GM12874 (cell line): ENCODE data around the gene VEZT.

Experiments
- TF ChIP-seq, protein P1 (sequence below): IDR thresholded peaks from 2 replicates; pipeline ENCODE4 v1.5.1; 2011; ENCODE audit warnings: low read depth, mild to moderate bottlenecking, control low read depth, low read length, moderate library complexity; ENCODE audit not compliant: insufficient read depth

VEZT gene

GRCh38 chr12:95321516-95322246 is 104.1 kb downstream of the VEZT start:
- TF ChIP-seq, protein P1, sequence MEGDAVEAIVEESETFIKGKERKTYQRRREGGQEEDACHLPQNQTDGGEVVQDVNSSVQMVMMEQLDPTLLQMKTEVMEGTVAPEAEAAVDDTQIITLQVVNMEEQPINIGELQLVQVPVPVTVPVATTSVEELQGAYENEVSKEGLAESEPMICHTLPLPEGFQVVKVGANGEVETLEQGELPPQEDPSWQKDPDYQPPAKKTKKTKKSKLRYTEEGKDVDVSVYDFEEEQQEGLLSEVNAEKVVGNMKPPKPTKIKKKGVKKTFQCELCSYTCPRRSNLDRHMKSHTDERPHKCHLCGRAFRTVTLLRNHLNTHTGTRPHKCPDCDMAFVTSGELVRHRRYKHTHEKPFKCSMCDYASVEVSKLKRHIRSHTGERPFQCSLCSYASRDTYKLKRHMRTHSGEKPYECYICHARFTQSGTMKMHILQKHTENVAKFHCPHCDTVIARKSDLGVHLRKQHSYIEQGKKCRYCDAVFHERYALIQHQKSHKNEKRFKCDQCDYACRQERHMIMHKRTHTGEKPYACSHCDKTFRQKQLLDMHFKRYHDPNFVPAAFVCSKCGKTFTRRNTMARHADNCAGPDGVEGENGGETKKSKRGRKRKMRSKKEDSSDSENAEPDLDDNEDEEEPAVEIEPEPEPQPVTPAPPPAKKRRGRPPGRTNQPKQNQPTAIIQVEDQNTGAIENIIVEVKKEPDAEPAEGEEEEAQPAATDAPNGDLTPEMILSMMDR, result no peak

GRCh38 chr12:95322326-95322725 is 104.7 kb downstream of the VEZT start:
- TF ChIP-seq, protein P1, result no peak

- TF ChIP-seq, protein P1, result no peak
Observed at GRCh38 chr12:95323212-95323611, 105.6 kb downstream of the VEZT start.

DNA sequence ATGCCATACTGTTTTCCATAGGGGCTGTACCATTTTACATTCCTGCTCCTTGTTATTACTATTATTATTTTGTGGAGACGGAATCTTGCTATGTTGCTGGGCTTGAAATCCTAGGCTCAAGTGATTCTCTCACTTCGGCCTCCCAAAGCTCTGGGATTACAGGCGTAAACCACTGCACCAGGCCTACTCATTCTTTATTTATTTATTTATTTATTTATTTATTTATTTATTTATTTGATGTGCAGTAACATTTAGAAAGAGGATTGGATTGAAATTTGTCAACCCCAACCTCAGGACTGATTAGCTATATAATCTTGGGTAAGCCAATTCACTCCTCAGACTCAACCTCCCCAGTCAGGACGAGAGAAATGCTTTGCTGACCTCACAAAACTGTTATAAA is 107.9 kb downstream of the VEZT start:
- TF ChIP-seq, protein P1, result no peak

GRCh38 chr12:95326445-95326844 is 108.8 kb downstream of the VEZT start:
- TF ChIP-seq, protein P1, result no peak

- TF ChIP-seq, protein P1, result no peak
Observed at GRCh38 chr12:95326855-95327254, 109.2 kb downstream of the VEZT start.

DNA sequence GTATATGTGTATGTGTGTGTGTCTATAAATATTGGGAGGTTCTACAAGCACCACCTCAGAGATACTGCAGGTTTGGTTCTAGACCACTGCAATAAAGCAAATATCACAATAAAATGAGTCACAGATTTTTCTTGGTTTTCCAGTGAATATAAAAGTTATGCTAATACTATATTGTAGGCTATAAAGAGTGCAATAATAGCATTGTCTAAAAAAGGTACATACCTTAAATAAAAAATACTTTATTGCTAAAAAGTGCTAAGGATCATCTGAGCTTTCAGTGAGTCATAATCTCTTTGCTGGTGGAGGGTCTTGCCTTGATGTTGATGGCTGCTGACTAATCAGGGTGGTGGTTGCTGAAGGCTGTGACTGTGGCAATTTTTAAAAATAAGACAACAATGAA is 111.1 kb downstream of the VEZT start:
- TF ChIP-seq, protein P1, result no peak
